Coronary artery (tissue), 2 donors: Measurements from ENCODE around the gene CPA2.

Source experiments
- DNase-seq: peaks from one replicate; pipeline ENCODE4 v3.0.0-alpha.2; 2017; ENCODE audit warnings: low spot score
- H3K27ac ChIP-seq, 2 donors: fragments of 200-600 bp; sonication (generic); one replicate each; pipeline ENCODE4 v1.5.1; 2016 to 2019
- H3K4me3 ChIP-seq: fragments of 200-600 bp; sonication (generic); 2 replicates; pipeline ENCODE4 v1.5.1; 2016; ENCODE audit warnings: mild to moderate bottlenecking, moderate library complexity
- CTCF ChIP-seq: fragments of 200-600 bp; sonication (generic); IDR thresholded peaks from one replicate; pipeline ENCODE4 v1.5.1; 2019; ENCODE audit warnings: antibody characterized with exemption

CPA2 gene

DNA sequence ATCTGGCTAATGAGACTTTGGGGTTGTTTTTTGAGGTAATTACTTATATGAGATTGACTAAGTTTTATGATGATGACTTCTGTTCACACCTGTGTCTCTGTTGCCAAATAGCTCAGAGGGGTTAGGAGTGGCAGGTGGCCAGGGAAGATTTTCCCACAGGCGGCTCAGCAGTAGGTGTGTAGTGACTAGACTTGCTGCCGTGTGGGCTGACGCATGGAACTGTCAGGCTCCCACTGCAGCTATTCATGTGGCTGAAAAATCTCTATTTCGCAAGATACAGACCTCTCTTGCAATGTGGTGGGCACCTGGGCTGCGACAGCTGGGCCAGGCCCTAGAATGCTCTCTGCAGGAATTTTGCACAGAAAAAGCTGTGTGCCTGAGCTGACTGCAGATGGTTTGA, 27.7 kb downstream of the CPA2 start:
- H3K27ac ChIP-seq: no peak overlapping the region
- H3K4me3 ChIP-seq: no peak overlapping the region
- DNase-seq: no peak

DNA sequence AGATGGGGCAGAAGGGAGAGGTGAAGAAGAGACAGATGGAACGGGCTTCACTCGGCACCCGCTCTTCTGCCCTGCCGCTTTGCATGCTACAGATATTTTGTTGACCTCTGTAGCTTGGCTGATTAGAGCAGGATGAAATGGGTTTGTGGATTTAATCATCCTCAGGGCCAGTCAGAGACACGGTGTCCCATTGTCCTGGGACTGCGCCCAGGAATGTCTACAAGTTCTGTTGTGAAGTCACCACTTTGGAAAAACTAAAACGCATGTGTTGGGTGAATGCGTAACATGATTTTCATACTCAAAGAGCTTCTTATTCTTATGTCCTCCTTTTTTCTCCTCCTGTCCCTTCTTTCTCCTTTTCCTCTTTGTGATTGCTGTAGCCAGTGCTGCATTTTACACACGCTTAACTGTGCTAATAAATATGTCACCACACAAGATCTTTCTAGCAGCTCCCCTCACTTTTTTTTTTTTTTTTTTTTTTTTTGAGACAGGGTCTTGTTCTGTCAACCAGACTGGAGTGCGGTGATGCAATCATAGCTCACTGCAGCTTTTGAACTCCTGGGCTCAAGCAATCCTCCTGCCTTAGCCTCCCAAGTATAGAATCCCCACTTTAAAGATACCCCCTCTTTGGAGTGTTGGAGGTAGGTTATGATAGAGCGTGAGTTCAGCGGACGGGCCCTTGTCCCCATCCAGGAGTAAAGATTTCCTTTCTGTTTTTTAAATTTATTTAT, 29.7 kb downstream of the CPA2 start:
- no peak overlapping the region for H3K27ac ChIP-seq
- no peak for TF ChIP-seq CTCF
- no peak for DNase-seq
- no peak overlapping the region for H3K4me3 ChIP-seq

More for the DNA sequence above, 27.7 kb downstream of the CPA2 start:
- no peak for TF ChIP-seq CTCF

GRCh38 chr7:130297628-130298543, 31.2 kb downstream of the CPA2 start:
- TF ChIP-seq CTCF: no peak
- Histone ChIP-seq H3K4me3 (no peak overlapping the region), H3K27ac (no peak overlapping the region)
- no peak for DNase-seq

DNA sequence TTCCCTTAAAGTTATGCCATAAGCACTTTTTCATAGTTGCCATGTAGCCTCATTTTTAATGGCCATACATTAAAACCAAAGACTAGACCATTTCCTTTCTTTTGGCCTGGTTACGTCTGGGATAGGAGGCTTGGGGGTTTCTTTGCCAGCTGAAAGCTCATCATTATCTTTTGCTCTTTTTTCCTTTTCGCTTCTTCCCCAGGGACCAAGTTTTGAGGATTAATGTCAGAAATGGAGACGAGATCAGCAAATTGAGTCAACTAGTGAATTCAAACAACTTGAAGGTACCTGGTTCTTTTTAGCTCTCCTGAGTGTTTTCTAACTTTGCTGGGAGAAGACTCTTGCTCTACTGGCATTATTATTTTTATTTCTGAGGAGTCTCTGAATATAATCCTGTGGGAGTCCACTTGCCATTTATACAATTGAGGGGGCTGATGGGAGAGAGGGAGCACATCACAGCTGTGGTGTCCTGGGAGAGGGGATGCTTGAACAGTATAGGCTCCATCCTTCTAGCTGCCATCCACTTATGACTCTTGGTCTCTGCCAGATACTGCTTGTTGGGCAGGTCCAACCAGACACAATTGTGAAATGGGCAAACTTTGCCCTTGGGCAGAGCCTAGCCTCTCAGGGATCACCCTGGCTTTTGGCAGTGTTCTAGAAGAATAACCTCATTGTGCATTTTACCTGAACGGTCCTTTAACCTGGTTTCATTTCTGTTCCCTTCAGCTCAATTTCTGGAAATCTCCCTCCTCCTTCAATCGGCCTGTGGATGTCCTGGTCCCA, 32.1 kb downstream of the CPA2 start:
- no peak for DNase-seq
- Histone ChIP-seq H3K4me3 (no peak overlapping the region), H3K27ac (no peak overlapping the region)
- no peak for TF ChIP-seq CTCF

GRCh38 chr7:130299866-130300265, 33.2 kb downstream of the CPA2 start:
- TF ChIP-seq CTCF: no peak
- DNase-seq: no peak
- Histone ChIP-seq H3K4me3 (no peak overlapping the region), H3K27ac (no peak overlapping the region)

DNA sequence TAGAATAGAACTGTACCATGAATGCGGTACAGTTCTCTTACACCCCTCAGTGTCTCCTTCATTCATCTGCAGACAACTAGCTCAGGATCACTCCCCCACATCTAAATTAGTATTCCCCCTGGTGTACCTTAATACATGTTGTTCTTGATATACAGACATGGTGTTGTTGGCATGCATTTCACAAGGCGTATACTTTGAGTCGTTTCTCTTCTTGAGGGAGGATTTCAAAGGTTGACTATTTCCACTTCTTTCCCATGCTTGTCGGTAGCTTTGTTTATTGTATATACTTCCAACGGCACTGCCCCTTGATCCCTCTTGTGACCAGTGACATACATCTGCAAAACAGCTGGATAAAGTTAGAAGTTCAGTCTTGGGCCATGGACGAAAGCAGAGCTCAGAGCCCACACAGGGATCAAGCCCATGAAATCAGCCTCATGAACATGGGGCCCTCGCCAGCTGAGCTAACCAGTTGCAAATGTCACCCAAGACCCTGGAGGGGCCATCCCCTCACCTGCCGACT, 34.9 kb downstream of the CPA2 start:
- DNase-seq: no peak
- no peak for TF ChIP-seq CTCF
- no peak overlapping the region for H3K4me3 ChIP-seq

More for the DNA sequence above, 34.9 kb downstream of the CPA2 start:
- H3K27ac ChIP-seq: no peak overlapping the region
